ENCODE results near the gene NFE2L3. TPM values are rescaled to one million over a fixed set of nuclear protein-coding genes. Genes with fewer than 3 reads are reported as not detected.
"Not testable (repeated sequence)": the region's sequence is repeated elsewhere in the genome, so short reads cannot be mapped to it uniquely, and the experiment has no call there.

NFE2L3 gene
- total RNA-seq, 2 donors from 2014 or later = 4.9 to 6.6 TPM

DNA sequence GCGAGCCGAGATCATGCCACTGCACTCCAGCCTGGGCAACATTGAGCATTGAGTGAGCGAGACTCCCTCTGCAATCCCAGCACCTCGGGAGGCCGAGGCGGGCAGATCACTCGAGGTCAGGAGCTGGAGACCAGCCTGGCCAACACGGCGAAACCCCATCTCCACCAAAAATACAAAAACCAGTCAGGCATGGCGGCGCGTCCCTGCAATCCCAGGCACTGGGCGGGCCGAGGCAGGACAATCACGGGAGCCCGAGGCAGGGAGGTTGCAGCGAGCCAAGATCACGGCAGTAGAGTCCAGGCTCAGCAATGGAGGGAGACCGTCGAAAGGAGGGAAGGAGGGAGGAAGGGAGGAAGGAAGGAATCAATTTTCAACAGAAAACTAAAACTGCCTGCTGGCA lies 25.3 kb downstream of the NFE2L3 start:
- peaks cover 21% of the 10 kb centered on the region for H3K4me1 ChIP-seq
- H3K9me3 ChIP-seq; ATAC-seq; H3K27me3 ChIP-seq; DNase-seq; H3K27ac ChIP-seq; H3K36me3 ChIP-seq (replicated peaks in 1 of 2; ENCODE audit: insufficient read depth in 1 of 2, low read depth in 2 of 2); intact Hi-C loops (cut with DNase I); H3K4me3 ChIP-seq: not testable (repeated sequence)
- 94 to 95% methylated on average over 14 to 18 of the region's 20 CpGs for WGBS, 2 donors

DNA sequence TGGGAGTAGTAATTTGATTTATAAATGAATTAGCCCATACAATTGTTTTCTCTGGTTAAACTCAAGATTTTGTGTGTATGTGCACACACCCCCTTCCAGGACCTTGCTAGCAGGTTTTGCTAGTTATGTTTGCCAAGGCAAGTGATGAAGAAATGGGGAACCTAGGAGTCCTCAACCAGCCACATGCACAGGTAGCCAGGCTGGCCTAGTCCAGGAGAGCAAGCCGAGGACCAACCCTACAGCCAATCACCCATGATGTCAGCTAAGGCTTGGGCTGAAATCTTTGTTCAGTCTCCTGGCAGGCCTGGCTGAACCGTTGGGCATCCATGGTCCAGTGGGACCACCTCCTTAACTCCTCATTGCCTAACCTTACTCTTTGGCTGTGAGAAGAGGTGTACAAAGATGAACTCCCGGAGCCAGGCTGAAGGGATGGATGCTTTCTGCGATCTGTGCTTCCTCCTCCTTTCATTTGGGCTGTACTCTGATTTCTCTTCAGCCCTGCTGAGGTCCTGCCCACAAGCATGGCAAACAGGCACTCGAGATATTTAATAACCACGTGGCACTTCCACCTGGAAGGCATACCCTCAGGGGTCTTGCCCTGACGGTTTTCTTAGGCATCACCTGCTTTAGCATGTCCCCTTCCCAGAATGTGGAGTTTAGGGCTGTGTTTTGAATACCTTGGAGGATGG lies 26.4 kb downstream of the NFE2L3 start:
- intact Hi-C loops (cut with DNase I) = no loop called here
- 57 to 59% methylated on average over 7 of the region's 7 CpGs for WGBS, 2 donors
- H3K27ac ChIP-seq = peak overlapping the region in 1 of 4 donors; percentile 77
- no peaks in the 10 kb centered on the region for H3K27me3 ChIP-seq
- no peak overlapping the region for H3K4me3 ChIP-seq
- TF ChIP-seq, protein P1, sequence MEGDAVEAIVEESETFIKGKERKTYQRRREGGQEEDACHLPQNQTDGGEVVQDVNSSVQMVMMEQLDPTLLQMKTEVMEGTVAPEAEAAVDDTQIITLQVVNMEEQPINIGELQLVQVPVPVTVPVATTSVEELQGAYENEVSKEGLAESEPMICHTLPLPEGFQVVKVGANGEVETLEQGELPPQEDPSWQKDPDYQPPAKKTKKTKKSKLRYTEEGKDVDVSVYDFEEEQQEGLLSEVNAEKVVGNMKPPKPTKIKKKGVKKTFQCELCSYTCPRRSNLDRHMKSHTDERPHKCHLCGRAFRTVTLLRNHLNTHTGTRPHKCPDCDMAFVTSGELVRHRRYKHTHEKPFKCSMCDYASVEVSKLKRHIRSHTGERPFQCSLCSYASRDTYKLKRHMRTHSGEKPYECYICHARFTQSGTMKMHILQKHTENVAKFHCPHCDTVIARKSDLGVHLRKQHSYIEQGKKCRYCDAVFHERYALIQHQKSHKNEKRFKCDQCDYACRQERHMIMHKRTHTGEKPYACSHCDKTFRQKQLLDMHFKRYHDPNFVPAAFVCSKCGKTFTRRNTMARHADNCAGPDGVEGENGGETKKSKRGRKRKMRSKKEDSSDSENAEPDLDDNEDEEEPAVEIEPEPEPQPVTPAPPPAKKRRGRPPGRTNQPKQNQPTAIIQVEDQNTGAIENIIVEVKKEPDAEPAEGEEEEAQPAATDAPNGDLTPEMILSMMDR (IDR thresholded peaks at IDR 0.05) = no peak
- no peak for TF ChIP-seq POLR2A (IDR thresholded peaks at IDR 0.05)
- no peak for DNase-seq
- peaks cover 33% of the 10 kb centered on the region for H3K4me1 ChIP-seq
- H3K9me3 ChIP-seq = no peaks in the 10 kb centered on the region
- ATAC-seq = no peak
- no peaks in the 10 kb centered on the region for H3K36me3 ChIP-seq (replicated peaks in 1 of 2; ENCODE audit: insufficient read depth in 1 of 2, low read depth in 2 of 2)

DNA sequence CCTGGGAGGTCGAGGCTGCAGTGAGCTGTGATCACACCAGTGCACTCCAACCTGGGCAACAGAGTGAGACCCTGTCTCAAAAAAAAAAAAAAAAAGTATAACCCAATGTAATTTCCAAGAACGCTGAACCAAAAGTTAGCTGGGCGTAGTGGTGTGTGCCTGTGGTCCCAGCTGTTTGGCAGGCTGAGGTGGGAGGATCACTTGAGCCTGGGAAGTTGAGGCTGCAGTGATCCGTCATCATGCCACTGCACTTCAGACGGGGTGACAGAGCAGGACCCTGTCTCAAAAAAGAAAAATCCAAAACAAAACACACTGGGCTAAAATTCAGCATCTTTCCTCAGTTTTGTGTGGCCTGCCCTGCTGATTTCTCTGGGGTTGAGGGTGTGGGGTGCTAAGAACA lies 27.4 kb downstream of the NFE2L3 start:
- Histone ChIP-seq H3K9me3 (no peaks in the 10 kb centered on the region), H3K4me3 (no peak overlapping the region), H3K27ac (peak overlapping the region in 2 of 4 donors; percentile 56 to 77), H3K4me1 (peaks cover 43% of the 10 kb centered on the region), H3K27me3 (no peaks in the 10 kb centered on the region), H3K36me3 (replicated peaks in 1 of 2; ENCODE audit: insufficient read depth in 1 of 2, low read depth in 2 of 2) (no peaks in the 10 kb centered on the region)
- 60 to 61% methylated on average over 5 of the region's 5 CpGs for WGBS, 2 donors
- intact Hi-C loops (cut with DNase I) = no loop called here
- DNase-seq (no peak), ATAC-seq (no peak)
- TF ChIP-seq POLR2A (IDR thresholded peaks at IDR 0.05) = no peak
- TF ChIP-seq, protein P1 (IDR thresholded peaks at IDR 0.05) = no peak

DNA sequence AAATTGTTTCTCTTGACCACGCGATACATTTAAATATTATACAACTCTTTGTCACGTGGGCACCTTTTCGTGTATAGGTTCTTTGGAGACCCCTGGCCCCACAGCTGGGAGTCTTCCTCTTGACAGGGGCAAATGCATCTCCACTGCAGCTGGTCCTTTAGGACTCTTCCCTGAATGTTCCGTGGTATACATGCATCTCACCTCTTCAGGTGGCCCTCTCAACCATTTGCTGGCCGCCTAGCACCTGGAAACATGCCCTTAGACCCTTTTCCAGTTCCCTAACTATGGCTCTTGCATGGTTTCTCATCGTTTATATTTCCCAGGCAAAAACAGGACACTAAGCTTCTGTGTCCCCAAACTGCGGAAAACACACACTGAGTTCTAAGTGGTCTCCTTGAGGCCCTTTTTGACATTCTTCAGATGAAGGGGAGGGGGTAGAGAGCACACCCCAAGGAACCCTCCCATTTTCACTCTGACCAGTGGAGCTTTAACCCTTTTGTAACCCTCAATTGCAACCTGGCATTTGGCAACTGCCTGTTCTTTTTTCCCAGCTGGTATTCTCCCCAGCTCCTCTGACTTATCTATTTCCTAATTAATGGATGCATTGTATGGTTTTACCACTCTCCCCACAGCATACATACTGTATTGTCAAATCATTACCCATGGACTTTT lies 28.0 kb downstream of the NFE2L3 start:
- DNase-seq (no peak), ATAC-seq (no peak)
- TF ChIP-seq, protein P1 (IDR thresholded peaks at IDR 0.05) = no peak
- TF ChIP-seq POLR2A (IDR thresholded peaks at IDR 0.05) = peak in 1 of 3 donors; percentile 18
- Histone ChIP-seq H3K4me1 (peaks cover 45% of the 10 kb centered on the region), H3K27ac (peak overlapping the region in 2 of 4 donors; percentile 56 to 77), H3K27me3 (no peaks in the 10 kb centered on the region), H3K4me3 (no peak overlapping the region), H3K36me3 (replicated peaks in 1 of 2; ENCODE audit: insufficient read depth in 1 of 2, low read depth in 2 of 2) (no peaks in the 10 kb centered on the region), H3K9me3 (no peaks in the 10 kb centered on the region)
- intact Hi-C loops (cut with DNase I) = no loop called here
- 34 to 35% methylated on average over 8 of the region's 8 CpGs for WGBS, 2 donors

DNA sequence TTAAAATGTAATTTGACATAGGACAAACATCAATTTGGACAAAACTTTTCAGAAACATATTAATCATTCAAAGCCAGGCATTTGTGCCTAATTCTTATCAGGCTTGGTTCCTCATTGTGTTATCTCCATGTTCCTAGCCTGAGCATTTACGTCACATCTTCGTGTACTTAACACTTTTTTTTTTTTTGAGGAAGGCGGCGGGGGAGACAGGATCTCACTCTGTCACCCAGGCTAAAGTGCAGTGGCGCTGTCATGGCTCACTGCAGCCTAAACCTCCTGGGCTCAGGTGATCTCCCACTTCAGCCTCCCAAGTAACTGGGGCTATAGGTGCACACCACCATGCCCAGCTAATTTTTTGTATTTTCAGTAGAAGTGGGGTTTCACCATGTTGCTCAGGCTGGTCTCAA lies 28.8 kb downstream of the NFE2L3 start:
- peak overlapping the region; percentile 20 to 77 (median 44) for H3K27ac ChIP-seq
- H3K27me3 ChIP-seq = no peaks in the 10 kb centered on the region
- no peak overlapping the region for H3K4me3 ChIP-seq
- no peaks in the 10 kb centered on the region for H3K9me3 ChIP-seq
- H3K4me1 ChIP-seq = peaks cover 51% of the 10 kb centered on the region
- ATAC-seq (peak; percentile 72), DNase-seq (peak; percentile 47 to 78 (median 52))
- intact Hi-C loops (cut with DNase I) = no loop called here
- whole genome bisulfite sequencing, 2 donors = 18 to 24% methylated on average over 5 of the region's 5 CpGs
- H3K36me3 ChIP-seq (replicated peaks in 1 of 2; ENCODE audit: insufficient read depth in 1 of 2, low read depth in 2 of 2) = no peaks in the 10 kb centered on the region
- peak in 2 of 3 donors; percentile 25 to 43 for TF ChIP-seq POLR2A (IDR thresholded peaks at IDR 0.05)
- TF ChIP-seq, protein P1 (IDR thresholded peaks at IDR 0.05) = no peak

Measured in body of pancreas (tissue), 4 donors.